Thyroid gland (tissue), 4 donors: ENCODE data around the gene HDAC7. TPM values are rescaled to one million over a fixed set of nuclear protein-coding genes. Genes with fewer than 3 reads are reported as not detected.

ENCODE experiments used
- DNase-seq, 2 donors: peaks; one replicate each; pipeline ENCODE4 v3.0.0-alpha.2; 2019
- H3K27ac ChIP-seq, 3 donors: fragments of 200-600 bp; sonication (generic); 1 replicate in 2 of 3; 2 replicates in 1 of 3; pipeline ENCODE4 v1.5.1; 2016 to 2019; ENCODE audit warnings: mild to moderate bottlenecking in 1 of 3, moderate library complexity in 1 of 3
- H3K27me3 ChIP-seq: fragments of 200-600 bp; sonication (generic); one replicate; pipeline ENCODE4 v1.5.1; 2019
- H3K36me3 ChIP-seq, 2 donors: fragments of 200-600 bp; sonication (generic); one replicate each; pipeline ENCODE4 v1.5.1; 2016 to 2019
- H3K4me1 ChIP-seq, 2 donors: fragments of 200-600 bp; sonication (generic); one replicate each; pipeline ENCODE4 v1.5.1; 2017 to 2019
- H3K4me3 ChIP-seq, 3 donors: fragments of 200-600 bp; sonication (generic); replicated peaks in 1 of 3; 1 replicate in 2 of 3; 2 replicates in 1 of 3; pipeline ENCODE4 v1.5.1; 2016; ENCODE audit warnings: mild to moderate bottlenecking in 1 of 3
- H3K9me3 ChIP-seq: fragments of 200-600 bp; sonication (generic); one replicate; pipeline ENCODE4 v1.5.1; 2017
- POLR2A ChIP-seq, 2 donors: fragments of 450-650 bp; IDR thresholded peaks; one replicate each; pipeline ENCODE4 v1.6.1; 2017; ENCODE audit warnings: antibody characterized with exemption in 2 of 2, mild to moderate bottlenecking in 2 of 2, moderate library complexity in 1 of 2
- WGBS, 2 donors: methylation state at CpG; one replicate each; pipeline ENCODE4 v1.1.5; 2017; 5-methylcytosine and 5-hydroxymethylcytosine counted together
- intact Hi-C: fragments of 100-400 bp; cut with DNase I; formaldehyde crosslinking; loops from one replicate; pipeline ENCODE4 v1.15.1; 2023
- total RNA-seq, 4 donors: library from RNA; depleted of rRNA; stranded (reverse); fragments of >200 nt; gene quantifications; one replicate each; pipeline ENCODE4 v1.2.3, GENCODE V29; 2016
- TF ChIP-seq, protein P1 (sequence below), 6 experiments: fragments of 200-600 bp in 3 of 6; fragments of 450-650 bp in 3 of 6; sonication (generic) in 3 of 6; IDR thresholded peaks; one replicate each; pipeline ENCODE4 v1.5.1; 2016 to 2019; ENCODE audit warnings: antibody characterized with exemption in 6 of 6, mild to moderate bottlenecking in 2 of 6, inconsistent platforms in 1 of 6, moderate library complexity in 1 of 6

The HDAC7 gene
- total RNA-seq, 4 donors from 2014 or later: 44.5 to 61.9 (median 52.6) TPM

DNA sequence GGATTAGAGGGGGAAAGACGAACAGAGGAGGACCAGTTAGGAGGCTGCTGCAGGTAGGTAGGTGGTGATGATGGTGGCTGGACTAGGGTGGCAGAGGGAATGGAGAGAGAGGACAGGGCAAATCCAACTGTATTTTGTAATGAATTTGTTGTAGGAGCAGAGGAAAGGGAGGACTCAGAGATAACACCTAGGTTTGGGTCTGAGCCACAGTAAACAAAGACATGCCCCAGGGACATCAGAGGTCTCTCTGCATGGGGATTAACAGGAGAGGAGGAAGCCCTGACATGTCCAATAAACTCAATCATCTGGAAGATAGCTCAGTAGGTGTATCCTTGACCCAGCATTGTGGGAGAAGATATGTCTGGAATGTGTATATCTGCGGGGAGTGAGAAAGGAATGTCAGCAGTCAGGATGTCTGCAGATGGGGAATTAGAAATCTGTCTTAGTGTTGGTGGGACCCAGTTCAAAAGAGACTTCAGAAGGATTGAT lies 51.3 kb downstream of the HDAC7 start:
- WGBS, 2 donors: 64 to 72% methylated on average over 2 of the region's 2 CpGs
- Histone ChIP-seq H3K4me3 (no peak overlapping the region), H3K4me1 (peaks cover 18 to 19% of the 10 kb centered on the region in 2 donors), H3K27ac (no peak overlapping the region), H3K9me3 (no peaks in the 10 kb centered on the region), H3K36me3 (no peaks in the 10 kb centered on the region), H3K27me3 (no peaks in the 10 kb centered on the region)
- DNase-seq: no peak
- intact Hi-C loops: no loop called here
- TF ChIP-seq, protein P1, sequence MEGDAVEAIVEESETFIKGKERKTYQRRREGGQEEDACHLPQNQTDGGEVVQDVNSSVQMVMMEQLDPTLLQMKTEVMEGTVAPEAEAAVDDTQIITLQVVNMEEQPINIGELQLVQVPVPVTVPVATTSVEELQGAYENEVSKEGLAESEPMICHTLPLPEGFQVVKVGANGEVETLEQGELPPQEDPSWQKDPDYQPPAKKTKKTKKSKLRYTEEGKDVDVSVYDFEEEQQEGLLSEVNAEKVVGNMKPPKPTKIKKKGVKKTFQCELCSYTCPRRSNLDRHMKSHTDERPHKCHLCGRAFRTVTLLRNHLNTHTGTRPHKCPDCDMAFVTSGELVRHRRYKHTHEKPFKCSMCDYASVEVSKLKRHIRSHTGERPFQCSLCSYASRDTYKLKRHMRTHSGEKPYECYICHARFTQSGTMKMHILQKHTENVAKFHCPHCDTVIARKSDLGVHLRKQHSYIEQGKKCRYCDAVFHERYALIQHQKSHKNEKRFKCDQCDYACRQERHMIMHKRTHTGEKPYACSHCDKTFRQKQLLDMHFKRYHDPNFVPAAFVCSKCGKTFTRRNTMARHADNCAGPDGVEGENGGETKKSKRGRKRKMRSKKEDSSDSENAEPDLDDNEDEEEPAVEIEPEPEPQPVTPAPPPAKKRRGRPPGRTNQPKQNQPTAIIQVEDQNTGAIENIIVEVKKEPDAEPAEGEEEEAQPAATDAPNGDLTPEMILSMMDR (IDR thresholded peaks at IDR 0.05): no peak
- no peak for TF ChIP-seq POLR2A (IDR thresholded peaks at IDR 0.05)

DNA sequence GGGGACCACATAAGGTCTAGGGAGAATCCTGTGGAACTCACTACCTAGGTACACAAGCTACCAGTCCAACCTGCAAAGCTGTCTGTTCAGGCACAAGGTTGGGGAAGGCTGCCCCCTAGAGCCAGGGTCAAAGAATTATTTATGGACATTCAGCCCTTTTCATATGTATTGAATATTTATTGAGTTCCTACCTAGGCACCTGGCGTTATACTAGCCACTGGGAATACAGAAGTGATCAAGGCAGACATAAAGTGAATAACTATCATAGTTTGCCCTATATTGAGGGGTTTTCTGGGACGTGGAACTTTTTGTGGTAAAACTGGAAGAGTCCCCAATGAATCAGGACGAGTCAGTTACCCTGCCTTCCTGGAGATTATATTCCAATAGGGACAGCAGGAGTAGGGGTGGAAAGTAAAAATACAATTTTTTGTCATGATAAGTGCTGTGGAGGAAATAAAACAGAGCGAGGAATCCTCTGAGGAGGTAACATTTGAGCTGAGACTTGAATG lies 52.4 kb downstream of the HDAC7 start:
- Histone ChIP-seq H3K27ac (no peak overlapping the region), H3K4me1 (peaks cover 23 to 25% of the 10 kb centered on the region in 2 donors), H3K9me3 (no peaks in the 10 kb centered on the region), H3K36me3 (no peaks in the 10 kb centered on the region), H3K4me3 (no peak overlapping the region), H3K27me3 (no peaks in the 10 kb centered on the region)
- WGBS, 2 donors: 54 to 62% methylated on average over 4 of the region's 4 CpGs
- DNase-seq: peak; percentile 42 to 69
- TF ChIP-seq, protein P1 (IDR thresholded peaks at IDR 0.05): peak; percentile 12 to 72 (median 65)
- no peak for TF ChIP-seq POLR2A (IDR thresholded peaks at IDR 0.05)
- intact Hi-C loops: no loop called here

DNA sequence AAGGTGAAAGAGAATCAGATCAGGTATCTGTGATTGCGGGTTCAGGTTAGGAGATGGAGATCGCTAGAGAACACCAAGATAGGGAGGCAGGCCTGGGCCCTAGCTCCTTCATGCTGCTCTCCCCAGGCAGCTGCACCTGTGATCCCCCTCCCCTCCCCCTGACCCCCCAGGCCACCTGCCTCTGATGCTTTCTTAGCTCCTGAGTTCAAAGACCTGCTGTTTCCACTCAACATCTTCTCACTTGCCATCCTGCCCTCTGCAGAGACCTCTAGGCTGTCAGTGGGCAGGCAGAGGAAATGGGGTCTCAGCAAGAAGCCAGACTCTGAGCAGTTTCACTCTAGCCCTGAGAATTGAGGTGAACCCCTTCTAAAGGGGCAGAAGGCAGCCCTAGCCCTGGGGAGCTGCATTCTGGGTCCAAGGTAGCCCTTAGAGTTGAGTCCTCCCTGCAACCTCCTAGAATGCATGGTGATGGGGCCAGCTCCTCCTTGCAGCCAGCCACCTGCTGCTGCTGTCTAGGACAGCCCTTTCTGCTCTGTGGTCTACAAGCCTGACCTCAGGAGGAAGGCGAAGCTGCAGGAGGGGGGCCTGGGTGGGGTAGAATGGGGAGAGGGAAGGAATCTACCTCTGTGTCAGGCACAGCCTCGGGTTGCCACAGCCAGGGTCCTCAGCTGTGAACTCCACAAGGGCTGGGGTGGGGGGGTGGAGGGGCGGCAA lies 53.0 kb downstream of the HDAC7 start:
- H3K36me3 ChIP-seq: no peaks in the 10 kb centered on the region
- intact Hi-C loops: no loop called here
- no peak overlapping the region for H3K27ac ChIP-seq
- WGBS, 2 donors: 50 to 69% methylated on average over 4 to 5 of the region's 5 CpGs
- DNase-seq: no peak
- H3K9me3 ChIP-seq: no peaks in the 10 kb centered on the region
- H3K4me3 ChIP-seq: no peak overlapping the region
- TF ChIP-seq, protein P1 (IDR thresholded peaks at IDR 0.05): no peak
- no peak for TF ChIP-seq POLR2A (IDR thresholded peaks at IDR 0.05)
- peaks cover 22 to 29% of the 10 kb centered on the region in 2 donors for H3K4me1 ChIP-seq
- H3K27me3 ChIP-seq: no peaks in the 10 kb centered on the region

DNA sequence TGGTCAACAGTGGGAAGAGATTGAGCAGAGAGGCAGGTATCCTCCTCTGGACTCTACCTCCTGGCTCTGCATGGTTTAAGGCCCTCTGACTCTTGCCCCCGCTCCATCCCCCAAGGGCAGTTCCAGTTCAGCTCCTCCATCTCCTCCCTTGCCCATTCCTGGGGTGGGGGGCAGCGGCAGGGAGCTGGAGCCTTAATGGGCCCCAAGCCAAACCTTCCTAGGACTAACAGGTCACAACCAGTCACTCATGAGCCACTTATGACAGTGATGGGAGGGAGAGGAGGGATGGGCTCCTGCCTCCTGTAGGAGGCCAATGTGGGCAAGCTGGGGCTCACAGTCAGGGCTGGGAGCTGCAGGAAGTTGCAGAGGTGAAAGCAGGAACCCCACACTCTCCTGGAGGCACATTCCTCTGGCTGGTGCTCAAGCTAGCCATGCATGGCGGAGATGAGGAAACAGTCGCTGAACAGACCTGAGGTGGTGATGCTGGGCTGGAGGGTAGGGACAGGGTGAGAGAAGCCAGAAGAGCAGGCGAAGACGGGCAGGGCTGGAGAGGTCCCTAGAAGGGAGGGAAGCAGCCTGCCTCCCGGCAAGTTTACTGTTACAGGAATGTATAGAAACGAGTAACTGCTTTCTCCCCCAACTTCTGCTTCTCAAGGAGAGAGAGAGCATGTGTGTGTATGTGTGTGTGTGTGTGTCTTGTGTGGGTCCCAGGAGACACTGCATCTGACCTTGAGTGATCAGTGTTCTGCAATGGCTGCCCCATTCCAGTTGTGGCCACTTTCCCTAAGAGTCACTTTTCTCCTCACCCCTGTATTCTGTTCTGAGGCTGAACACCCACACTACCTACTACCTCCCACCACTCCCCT lies 56.0 kb downstream of the HDAC7 start:
- H3K27me3 ChIP-seq: no peaks in the 10 kb centered on the region
- DNase-seq: peak; percentile 96
- H3K9me3 ChIP-seq: no peaks in the 10 kb centered on the region
- no peak overlapping the region for H3K4me3 ChIP-seq
- WGBS, 2 donors: 21 to 45% methylated on average over 7 to 8 of the region's 8 CpGs
- peak overlapping the region; percentile 72 to 94 (median 91) for H3K27ac ChIP-seq
- H3K4me1 ChIP-seq: peaks cover 35 to 49% of the 10 kb centered on the region in 2 donors
- intact Hi-C loops: no loop called here
- TF ChIP-seq POLR2A (IDR thresholded peaks at IDR 0.05): peak in 1 of 2 donors; percentile 58
- TF ChIP-seq, protein P1 (IDR thresholded peaks at IDR 0.05): peak in 3 of 6 experiments; percentile 9 to 15 (median 12)
- no peaks in the 10 kb centered on the region for H3K36me3 ChIP-seq
